Thyroid gland (tissue), 4 donors: ENCODE measurements around the gene DNAJC22. TPM values are rescaled to one million over a fixed set of nuclear protein-coding genes. Genes with fewer than 3 reads are reported as not detected.

Source experiments
- DNase-seq, 2 donors: peaks; one replicate each; pipeline ENCODE4 v3.0.0-alpha.2; 2019
- H3K27ac ChIP-seq, 3 donors: fragments of 200-600 bp; sonication (generic); 1 replicate in 2 of 3; 2 replicates in 1 of 3; pipeline ENCODE4 v1.5.1; 2016 to 2019; ENCODE audit warnings: mild to moderate bottlenecking in 1 of 3, moderate library complexity in 1 of 3
- H3K27me3 ChIP-seq: fragments of 200-600 bp; sonication (generic); one replicate; pipeline ENCODE4 v1.5.1; 2019
- H3K36me3 ChIP-seq, 2 donors: fragments of 200-600 bp; sonication (generic); one replicate each; pipeline ENCODE4 v1.5.1; 2016 to 2019
- H3K4me1 ChIP-seq, 2 donors: fragments of 200-600 bp; sonication (generic); one replicate each; pipeline ENCODE4 v1.5.1; 2017 to 2019
- H3K4me3 ChIP-seq, 3 donors: fragments of 200-600 bp; sonication (generic); replicated peaks in 1 of 3; 1 replicate in 2 of 3; 2 replicates in 1 of 3; pipeline ENCODE4 v1.5.1; 2016; ENCODE audit warnings: mild to moderate bottlenecking in 1 of 3
- H3K9me3 ChIP-seq: fragments of 200-600 bp; sonication (generic); one replicate; pipeline ENCODE4 v1.5.1; 2017
- CTCF ChIP-seq, 6 experiments: fragments of 200-600 bp in 3 of 6; fragments of 450-650 bp in 3 of 6; sonication (generic) in 3 of 6; IDR thresholded peaks; one replicate each; pipeline ENCODE4 v1.5.1; 2016 to 2019; ENCODE audit warnings: antibody characterized with exemption in 6 of 6, mild to moderate bottlenecking in 2 of 6, inconsistent platforms in 1 of 6, moderate library complexity in 1 of 6
- POLR2A ChIP-seq, 2 donors: fragments of 450-650 bp; IDR thresholded peaks; one replicate each; pipeline ENCODE4 v1.6.1; 2017; ENCODE audit warnings: antibody characterized with exemption in 2 of 2, mild to moderate bottlenecking in 2 of 2, moderate library complexity in 1 of 2
- WGBS, 2 donors: methylation state at CpG; one replicate each; pipeline ENCODE4 v1.1.5; 2017; 5-methylcytosine and 5-hydroxymethylcytosine counted together
- intact Hi-C: fragments of 100-400 bp; cut with DNase I; formaldehyde crosslinking; loops from one replicate; pipeline ENCODE4 v1.15.1; 2023
- total RNA-seq, 4 donors: library from RNA; depleted of rRNA; stranded (reverse); fragments of >200 nt; gene quantifications; one replicate each; pipeline ENCODE4 v1.2.3, GENCODE V29; 2016

The DNAJC22 gene
- total RNA-seq, 4 donors from 2014 or later = 10.3 to 19.5 (median 17.5) TPM

- H3K36me3 ChIP-seq = no peaks in the 10 kb centered on the region
- no peak for DNase-seq
- H3K27me3 ChIP-seq = no peaks in the 10 kb centered on the region
- intact Hi-C loops = no loop called here
- H3K4me1 ChIP-seq = peaks cover 0 to 10% of the 10 kb centered on the region in 2 donors
- H3K4me3 ChIP-seq = no peak overlapping the region
- H3K9me3 ChIP-seq = no peaks in the 10 kb centered on the region
- TF ChIP-seq CTCF (IDR thresholded peaks at IDR 0.05) = no peak
- TF ChIP-seq POLR2A (IDR thresholded peaks at IDR 0.05) = no peak
- H3K27ac ChIP-seq = no peak overlapping the region
These were observed 19.3 kb upstream of the DNAJC22 start for GRCh38 chr12:49327368-49327767.

- Histone ChIP-seq H3K27ac (no peak overlapping the region), H3K27me3 (no peaks in the 10 kb centered on the region), H3K4me3 (no peak overlapping the region), H3K9me3 (no peaks in the 10 kb centered on the region), H3K4me1 (peaks cover 0 to 12% of the 10 kb centered on the region in 2 donors), H3K36me3 (no peaks in the 10 kb centered on the region)
- TF ChIP-seq POLR2A (IDR thresholded peaks at IDR 0.05) (no peak), CTCF (IDR thresholded peaks at IDR 0.05) (no peak)
- intact Hi-C loops = no loop called here
- no peak for DNase-seq
- 95 to 97% methylated on average over 2 of the region's 2 CpGs for WGBS, 2 donors
These were observed 18.8 kb upstream of the DNAJC22 start for GRCh38 chr12:49327887-49328286.

- no peaks in the 10 kb centered on the region for H3K36me3 ChIP-seq
- H3K4me1 ChIP-seq = peaks cover 3 to 12% of the 10 kb centered on the region in 2 donors
- no peak overlapping the region for H3K27ac ChIP-seq
- H3K27me3 ChIP-seq = no peaks in the 10 kb centered on the region
- intact Hi-C loops = no loop called here
- 92 to 94% methylated on average over 12 of the region's 12 CpGs for WGBS, 2 donors
- no peak for TF ChIP-seq CTCF (IDR thresholded peaks at IDR 0.05)
- no peak for TF ChIP-seq POLR2A (IDR thresholded peaks at IDR 0.05)
- no peak overlapping the region for H3K4me3 ChIP-seq
- no peaks in the 10 kb centered on the region for H3K9me3 ChIP-seq
- no peak for DNase-seq
These were observed 17.9 kb upstream of the DNAJC22 start for GRCh38 chr12:49328816-49329215.

- intact Hi-C loops = loop anchor here (5.0 kb wide), 1 partner anchor 38 kb away; no protein-coding TSS in a partner anchor
- 81 to 88% methylated on average over 5 to 7 of the region's 7 CpGs for WGBS, 2 donors
- Histone ChIP-seq H3K9me3 (no peaks in the 10 kb centered on the region), H3K4me3 (no peak overlapping the region), H3K36me3 (no peaks in the 10 kb centered on the region), H3K4me1 (peaks cover 3 to 12% of the 10 kb centered on the region in 2 donors), H3K27me3 (no peaks in the 10 kb centered on the region), H3K27ac (no peak overlapping the region)
- DNase-seq = no peak
- TF ChIP-seq POLR2A (IDR thresholded peaks at IDR 0.05) (no peak), CTCF (IDR thresholded peaks at IDR 0.05) (no peak)
These were observed 16.6 kb upstream of the DNAJC22 start for GRCh38 chr12:49330032-49330619.

DNA sequence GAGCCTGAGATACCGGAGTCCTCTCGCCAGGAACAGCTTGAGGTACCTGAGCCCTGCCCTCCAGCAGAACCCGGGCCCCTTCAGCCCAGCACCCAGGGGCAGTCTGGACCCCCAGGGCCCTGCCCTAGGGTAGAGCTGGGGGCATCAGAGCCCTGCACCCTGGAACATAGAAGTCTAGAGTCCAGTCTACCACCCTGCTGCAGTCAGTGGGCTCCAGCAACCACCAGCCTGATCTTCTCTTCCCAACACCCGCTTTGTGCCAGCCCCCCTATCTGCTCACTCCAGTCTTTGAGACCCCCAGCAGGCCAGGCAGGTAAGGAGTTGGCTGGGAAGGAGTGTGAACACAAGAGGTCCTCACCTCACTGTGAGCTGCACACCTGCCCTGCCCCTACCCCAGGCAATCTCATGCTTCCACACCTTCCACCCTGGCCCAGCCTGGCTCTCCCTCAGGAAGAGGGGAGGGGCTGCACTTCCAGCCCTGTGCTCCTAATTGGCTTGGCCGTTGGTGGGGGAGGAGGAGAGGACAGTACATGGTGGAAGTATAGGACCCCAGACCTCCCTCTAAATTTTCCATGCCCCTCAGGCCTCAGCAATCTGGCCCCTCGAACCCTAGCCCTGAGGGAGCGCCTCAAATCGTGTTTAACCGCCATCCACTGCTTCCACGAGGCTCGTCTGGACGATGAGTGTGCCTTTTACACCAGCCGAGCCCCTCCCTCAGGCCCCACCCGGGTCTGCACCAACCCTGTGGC lies 15.9 kb upstream of the DNAJC22 start:
- WGBS, 2 donors = 80 to 81% methylated on average over 5 to 11 of the region's 14 CpGs
- no peaks in the 10 kb centered on the region for H3K36me3 ChIP-seq
- H3K9me3 ChIP-seq = no peaks in the 10 kb centered on the region
- peaks cover 3 to 12% of the 10 kb centered on the region in 2 donors for H3K4me1 ChIP-seq
- H3K4me3 ChIP-seq = no peak overlapping the region
- no peak for TF ChIP-seq CTCF (IDR thresholded peaks at IDR 0.05)
- no peak for TF ChIP-seq POLR2A (IDR thresholded peaks at IDR 0.05)
- H3K27me3 ChIP-seq = no peaks in the 10 kb centered on the region
- no peak overlapping the region for H3K27ac ChIP-seq
- intact Hi-C loops = loop anchor here (5.0 kb wide), 1 partner anchor 39 kb away; no protein-coding TSS in a partner anchor
- DNase-seq = no peak
